Common myeloid progenitor, CD34-positive (primary cell): ENCODE results near the gene AGO1.
A peak's percentile ranks its signal among the peaks of the same experiment; 100 is the strongest.
"Not testable (repeated sequence)": the region's sequence is repeated elsewhere in the genome, so short reads cannot be mapped to it uniquely, and the experiment has no call there.

Experiments used
- CTCF ChIA-PET: fragments of 350-600 bp; sonication (Branson Sonifier 250); formaldehyde crosslinking; loops from one replicate; lab custom pipeline; 2021; ENCODE audit warnings: antibody characterized with exemption; lab: Charles Lee
- POLR2A ChIA-PET: fragments of 350-600 bp; sonication (Branson Sonifier 250); formaldehyde crosslinking; loops from one replicate; lab custom pipeline; 2021; ENCODE audit warnings: antibody characterized with exemption; lab: Charles Lee
- DNase-seq, 3 donors: peaks; one replicate each; pipeline versions ENCODE4 v3.0.0 to v3.0.0-alpha.2; 2013
- H3K27ac ChIP-seq, 2 experiments: 1 replicate in 1 of 2; 2 replicates in 1 of 2; pipeline ENCODE4 v1.7.0; 2013; ENCODE audit warnings: inconsistent platforms in 2 of 2, low read length in 2 of 2, mild to moderate bottlenecking in 2 of 2, low read depth in 1 of 2, moderate library complexity in 1 of 2; ENCODE audit not compliant: severe bottlenecking in 2 of 2, insufficient read depth in 1 of 2, poor library complexity in 1 of 2
- H3K27me3 ChIP-seq, 5 experiments: replicated peaks in 2 of 5; 1 replicate in 3 of 5; 2 replicates in 2 of 5; pipeline versions ENCODE4 v1.6.1 to v1.7.0; 2013; ENCODE audit warnings: low read length in 4 of 5, mild to moderate bottlenecking in 2 of 5, moderate library complexity in 2 of 5, inconsistent platforms in 1 of 5; ENCODE audit not compliant: insufficient read depth in 5 of 5, control insufficient read depth in 4 of 5
- H3K36me3 ChIP-seq, 4 experiments: 1 replicate in 2 of 4; 2 replicates in 2 of 4; pipeline versions ENCODE4 v1.6.1 to v1.7.0; 2013; ENCODE audit warnings: low read length in 3 of 4, control low read depth in 1 of 4, mild to moderate bottlenecking in 1 of 4; ENCODE audit not compliant: control insufficient read depth in 4 of 4, insufficient read depth in 4 of 4
- H3K4me1 ChIP-seq, 4 experiments: 1 replicate in 3 of 4; 2 replicates in 1 of 4; pipeline versions ENCODE4 v1.6.1 to v1.7.1; 2013; ENCODE audit warnings: low read length in 3 of 4, mild to moderate bottlenecking in 3 of 4, control low read depth in 1 of 4, inconsistent platforms in 1 of 4, moderate library complexity in 1 of 4; ENCODE audit not compliant: control insufficient read depth in 4 of 4, insufficient read depth in 4 of 4; ENCODE audit errors: control extremely low read depth in 1 of 4
- H3K4me3 ChIP-seq, 7 experiments: 1 replicate in 4 of 7; 2 replicates in 3 of 7; pipeline versions ENCODE4 v1.5.1 to v1.7.0; 2013; ENCODE audit warnings: mild to moderate bottlenecking in 7 of 7, low read length in 6 of 7, moderate library complexity in 6 of 7, inconsistent platforms in 2 of 7, low read depth in 2 of 7, control low read depth in 1 of 7; ENCODE audit not compliant: insufficient read depth in 4 of 7, control insufficient read depth in 1 of 7; ENCODE audit errors: extremely low read depth in 1 of 7
- H3K9me3 ChIP-seq, 5 experiments: 1 replicate in 4 of 5; 2 replicates in 1 of 5; pipeline versions ENCODE4 v1.6.1 to v1.7.1; 2013; ENCODE audit warnings: low read length in 4 of 5, mild to moderate bottlenecking in 2 of 5, inconsistent platforms in 1 of 5, low read depth in 1 of 5, moderate library complexity in 1 of 5; ENCODE audit not compliant: control insufficient read depth in 4 of 5, insufficient read depth in 2 of 5; ENCODE audit errors: control extremely low read depth in 1 of 5
- WGBS: methylation state at CpG from one replicate; pipeline ENCODE4 v1.1.5; 2013; ENCODE audit not compliant: insufficient coverage; 5-methylcytosine and 5-hydroxymethylcytosine counted together

The AGO1 gene

GRCh38 chr1:35863881-35864625, 19.0 kb upstream of the AGO1 start:
- no peak for DNase-seq
- POLR2A ChIA-PET: no interaction called here
- Histone ChIP-seq H3K4me1 (peaks cover 3 to 28% (median 8%) of the 10 kb centered on the region in 4 experiments), H3K36me3 (no peaks in the 10 kb centered on the region), H3K27me3 (no peaks in the 10 kb centered on the region), H3K9me3 (no peaks in the 10 kb centered on the region), H3K27ac (no peak overlapping the region), H3K4me3 (no peak overlapping the region)
- CTCF ChIA-PET: interaction anchor here (1.0 to 1.6 kb wide), 2 partner anchors 22 to 65 kb away, joined by 3 to 4 read pairs; no protein-coding TSS in a partner anchor
- 89% methylated on average over 3 of the region's 3 CpGs for WGBS

GRCh38 chr1:35864813-35865212, 18.2 kb upstream of the AGO1 start:
- no peaks in the 10 kb centered on the region for H3K27me3 ChIP-seq
- no peaks in the 10 kb centered on the region for H3K9me3 ChIP-seq
- DNase-seq: no peak
- no peak overlapping the region for H3K27ac ChIP-seq
- 96% methylated on average over 4 of the region's 5 CpGs for WGBS
- CTCF ChIA-PET: no interaction called here
- POLR2A ChIA-PET: no interaction called here
- H3K4me3 ChIP-seq: no peak overlapping the region
- peaks cover 3 to 28% (median 8%) of the 10 kb centered on the region in 4 experiments for H3K4me1 ChIP-seq
- H3K36me3 ChIP-seq: no peaks in the 10 kb centered on the region

- Histone ChIP-seq H3K4me3 (no peak overlapping the region), H3K27me3 (no peaks in the 10 kb centered on the region), H3K27ac (no peak overlapping the region), H3K9me3 (no peaks in the 10 kb centered on the region), H3K36me3 (no peaks in the 10 kb centered on the region), H3K4me1 (peaks cover 3 to 21% (median 5%) of the 10 kb centered on the region in 4 experiments)
- ChIA-PET POLR2A (no interaction called here), CTCF (interaction anchor here (0.9 kb wide), 1 partner anchor 15 kb away, joined by 4 read pairs; no protein-coding TSS in a partner anchor)
- DNase-seq: peak in 2 of 3 donors; percentile 44 to 52
- whole genome bisulfite sequencing: 86% methylated on average over 2 of the region's 3 CpGs
Measured at GRCh38 chr1:35866991-35867390, 16.0 kb upstream of the AGO1 start.

- H3K4me1 ChIP-seq: peaks cover 0 to 11% (median 5%) of the 10 kb centered on the region in 4 experiments
- H3K27ac ChIP-seq, H3K9me3 ChIP-seq, CTCF ChIA-PET, DNase-seq, H3K36me3 ChIP-seq, H3K4me3 ChIP-seq, H3K27me3 ChIP-seq: not testable (repeated sequence)
- POLR2A ChIA-PET: interaction anchor here (0.6 kb wide), 1 partner anchor 14 kb away, joined by 4 read pairs; the partner anchor contains the start of gene AGO1
- WGBS: 96% methylated on average over 26 of the region's 34 CpGs
Measured at GRCh38 chr1:35869245-35869950, 13.6 kb upstream of the AGO1 start.

GRCh38 chr1:35870651-35871309, 12.2 kb upstream of the AGO1 start:
- no peak overlapping the region for H3K4me3 ChIP-seq
- H3K27me3 ChIP-seq: no peaks in the 10 kb centered on the region
- DNase-seq: no peak
- no peak overlapping the region for H3K27ac ChIP-seq
- no peaks in the 10 kb centered on the region for H3K9me3 ChIP-seq
- no peaks in the 10 kb centered on the region for H3K36me3 ChIP-seq
- H3K4me1 ChIP-seq: peaks cover 0 to 5% (median 4%) of the 10 kb centered on the region in 4 experiments
- POLR2A ChIA-PET: interaction anchor here (0.6 kb wide), 1 partner anchor 47 kb away, joined by 5 read pairs; no protein-coding TSS in a partner anchor
- WGBS: 100% methylated on average over 1 of the region's 2 CpGs
- CTCF ChIA-PET: no interaction called here

GRCh38 chr1:35873243-35873750, 9.7 kb upstream of the AGO1 start:
- Histone ChIP-seq H3K4me3 (no peak overlapping the region), H3K27me3 (no peaks in the 10 kb centered on the region), H3K4me1 (no peaks in the 10 kb centered on the region), H3K27ac (no peak overlapping the region), H3K9me3 (no peaks in the 10 kb centered on the region), H3K36me3 (no peaks in the 10 kb centered on the region)
- WGBS: 100% methylated on average over 2 of the region's 4 CpGs
- no peak for DNase-seq
- POLR2A ChIA-PET: no interaction called here
- CTCF ChIA-PET: interaction anchor here (1.4 to 2.5 kb wide), 2 partner anchors 9 to 22 kb away, joined by 3 to 17 read pairs; partner anchors contain the start of gene AGO1
